Hepatocyte (in vitro differentiated cells): ENCODE results near the gene UQCRH. TPM values are rescaled to one million over a fixed set of nuclear protein-coding genes. Genes with fewer than 3 reads are reported as not detected.

Experiments
- DNase-seq: peaks from one replicate; pipeline ENCODE4 v3.0.0-alpha.2; 2016; ENCODE audit warnings: low spot score
- H2AFZ ChIP-seq: fragments of 200-600 bp; sonication (generic); 2 replicates; pipeline ENCODE4 v1.6.0; 2016; ENCODE audit warnings: antibody characterized with exemption, mild to moderate bottlenecking
- H3K27ac ChIP-seq: fragments of 200-600 bp; sonication (generic); 2 replicates; pipeline ENCODE4 v1.5.1; 2016; ENCODE audit warnings: mild to moderate bottlenecking
- H3K27me3 ChIP-seq: fragments of 200-600 bp; sonication (generic); 2 replicates; pipeline ENCODE4 v1.6.1; 2016
- H3K36me3 ChIP-seq: fragments of 200-600 bp; sonication (generic); replicated peaks from 2 replicates; pipeline ENCODE4 v1.5.1; 2016; ENCODE audit warnings: low read depth; ENCODE audit not compliant: insufficient read depth
- H3K4me1 ChIP-seq: fragments of 200-600 bp; sonication (generic); 2 replicates; pipeline ENCODE4 v1.5.1; 2016; ENCODE audit warnings: mild to moderate bottlenecking, moderate library complexity; ENCODE audit not compliant: insufficient read depth
- H3K4me2 ChIP-seq: fragments of 200-600 bp; sonication (generic); 2 replicates; pipeline ENCODE4 v1.6.0; 2016
- H3K4me3 ChIP-seq: fragments of 200-600 bp; sonication (generic); 2 replicates; pipeline ENCODE4 v1.5.1; 2016; ENCODE audit warnings: mild to moderate bottlenecking
- H3K79me2 ChIP-seq: fragments of 200-600 bp; sonication (generic); 2 replicates; pipeline ENCODE4 v1.6.0; 2017; ENCODE audit warnings: mild to moderate bottlenecking
- H3K9me2 ChIP-seq: fragments of 200-600 bp; sonication (generic); replicated peaks from 2 replicates; pipeline ENCODE4 v1.6.0; 2017; ENCODE audit warnings: mild to moderate bottlenecking; ENCODE audit not compliant: insufficient read depth
- H3K9me3 ChIP-seq: fragments of 200-600 bp; sonication (generic); 2 replicates; pipeline ENCODE4 v1.5.1; 2016; ENCODE audit warnings: low read depth, mild to moderate bottlenecking
- H4K20me1 ChIP-seq: fragments of 200-600 bp; sonication (generic); 2 replicates; pipeline ENCODE4 v1.6.0; 2016; ENCODE audit warnings: mild to moderate bottlenecking; ENCODE audit not compliant: insufficient read depth, poor library complexity, severe bottlenecking
- EZH2 ChIP-seq: fragments of 200-600 bp; sonication (generic); IDR thresholded peaks from 2 replicates; pipeline ENCODE4 v1.6.1; 2016; ENCODE audit warnings: antibody characterized with exemption, mild to moderate bottlenecking, borderline replicate concordance
- EZH2phosphoT487 ChIP-seq: fragments of 200-600 bp; sonication (generic); IDR thresholded peaks from one replicate; pipeline ENCODE4 v1.6.1; 2018; ENCODE audit warnings: antibody characterized with exemption, mild to moderate bottlenecking, low read depth, moderate library complexity; ENCODE audit not compliant: unreplicated experiment, severe bottlenecking
- WGBS: methylation state at CpG from one replicate; pipeline ENCODE4 v1.1.6; 2016; ENCODE audit warnings: low lambda C conversion rate; ENCODE audit errors: missing lambda C conversion rate; 5-methylcytosine and 5-hydroxymethylcytosine counted together
- polyA plus RNA-seq: library from polyadenylated mRNA; unstranded; fragments of >200 nt; fragmentation: Nextera tagmentation; extraction: Ambion mirVana; gene quantifications from 2 replicates; pipeline ENCODE4 v1.2.1, GENCODE V29; 2016
- total RNA-seq: library from RNA; depleted of rRNA; stranded (reverse); fragments of >200 nt; gene quantifications from 2 replicates; pipeline ENCODE4 v1.2.3, GENCODE V29; 2014
- TF ChIP-seq, protein P1 (sequence below): fragments of 200-600 bp; sonication (generic); IDR thresholded peaks from 2 replicates; pipeline ENCODE4 v1.5.1; 2016; ENCODE audit warnings: antibody characterized with exemption, mild to moderate bottlenecking; ENCODE audit not compliant: poor library complexity

The UQCRH gene
- total and polyA plus RNA-seq, 2 experiments from 2014 or later, result 269 to 429 TPM

DNA sequence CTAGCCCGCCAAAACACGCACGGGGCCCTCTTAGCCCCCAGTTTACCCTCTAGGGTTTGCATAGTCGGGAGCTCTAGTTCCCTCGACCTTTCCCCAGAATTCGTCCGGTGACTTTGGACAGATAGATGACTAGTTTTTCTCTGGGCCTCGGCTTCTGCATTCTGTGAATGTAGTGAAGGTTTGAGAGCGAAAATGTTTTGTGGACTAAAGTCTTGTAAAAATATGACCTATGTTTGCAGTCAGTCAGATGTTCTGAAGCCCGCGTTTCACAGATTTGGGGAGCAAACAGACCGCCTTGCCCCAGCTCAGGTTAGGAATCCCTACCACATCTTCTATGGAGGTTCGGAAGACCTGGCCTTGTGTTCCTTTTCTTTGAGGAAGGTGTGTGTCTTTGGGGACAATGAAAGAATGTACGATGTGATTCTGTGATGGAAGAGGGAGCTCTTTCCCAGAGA, 401 bp downstream of the UQCRH start:
- peaks cover 19% of the 10 kb centered on the region for H3K4me1 ChIP-seq
- DNase-seq, result no peak
- H3K9me3 ChIP-seq, result no peaks in the 10 kb centered on the region
- TF ChIP-seq EZH2phosphoT487, result no peak
- TF ChIP-seq, protein P1, sequence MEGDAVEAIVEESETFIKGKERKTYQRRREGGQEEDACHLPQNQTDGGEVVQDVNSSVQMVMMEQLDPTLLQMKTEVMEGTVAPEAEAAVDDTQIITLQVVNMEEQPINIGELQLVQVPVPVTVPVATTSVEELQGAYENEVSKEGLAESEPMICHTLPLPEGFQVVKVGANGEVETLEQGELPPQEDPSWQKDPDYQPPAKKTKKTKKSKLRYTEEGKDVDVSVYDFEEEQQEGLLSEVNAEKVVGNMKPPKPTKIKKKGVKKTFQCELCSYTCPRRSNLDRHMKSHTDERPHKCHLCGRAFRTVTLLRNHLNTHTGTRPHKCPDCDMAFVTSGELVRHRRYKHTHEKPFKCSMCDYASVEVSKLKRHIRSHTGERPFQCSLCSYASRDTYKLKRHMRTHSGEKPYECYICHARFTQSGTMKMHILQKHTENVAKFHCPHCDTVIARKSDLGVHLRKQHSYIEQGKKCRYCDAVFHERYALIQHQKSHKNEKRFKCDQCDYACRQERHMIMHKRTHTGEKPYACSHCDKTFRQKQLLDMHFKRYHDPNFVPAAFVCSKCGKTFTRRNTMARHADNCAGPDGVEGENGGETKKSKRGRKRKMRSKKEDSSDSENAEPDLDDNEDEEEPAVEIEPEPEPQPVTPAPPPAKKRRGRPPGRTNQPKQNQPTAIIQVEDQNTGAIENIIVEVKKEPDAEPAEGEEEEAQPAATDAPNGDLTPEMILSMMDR, result no peak
- H3K27me3 ChIP-seq, result no peaks in the 10 kb centered on the region
- WGBS, result 1% methylated on average over 14 of the region's 14 CpGs
- peaks cover 92% of the 10 kb centered on the region for H3K79me2 ChIP-seq
- no peaks in the 10 kb centered on the region for H3K36me3 ChIP-seq
- H3K4me3 ChIP-seq, result peak overlapping the region; percentile 56
- no peaks in the 10 kb centered on the region for H3K9me2 ChIP-seq
- H3K4me2 ChIP-seq, result peak overlapping the region; percentile 85
- peaks cover 52% of the 10 kb centered on the region for H4K20me1 ChIP-seq
- H3K27ac ChIP-seq, result peak overlapping the region; percentile 99
- peak overlapping the region; percentile 9 for H2AFZ ChIP-seq

DNA sequence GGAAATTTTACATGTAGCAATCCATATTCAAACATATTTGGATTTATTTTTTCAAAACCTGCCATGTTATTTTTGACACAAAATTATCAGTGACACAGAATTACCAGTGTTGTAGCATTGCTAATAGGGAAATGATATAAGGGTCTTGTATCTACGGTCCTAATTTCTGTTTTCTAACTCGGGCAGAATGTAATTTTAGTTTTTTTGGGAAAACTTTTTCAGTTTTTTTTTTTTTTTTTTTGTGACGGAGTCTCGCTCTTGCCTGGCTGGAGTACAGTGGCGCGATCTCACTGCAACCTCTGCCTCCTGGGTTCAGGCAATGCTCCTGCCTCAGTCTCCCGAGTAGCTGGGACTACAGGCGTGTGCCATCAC, 2.6 kb downstream of the UQCRH start:
- H3K27me3 ChIP-seq, result no peaks in the 10 kb centered on the region
- H3K36me3 ChIP-seq, result no peaks in the 10 kb centered on the region
- peaks cover 37% of the 10 kb centered on the region for H4K20me1 ChIP-seq
- no peak overlapping the region for H3K4me3 ChIP-seq
- no peaks in the 10 kb centered on the region for H3K9me2 ChIP-seq
- H3K4me2 ChIP-seq, result peak overlapping the region; percentile 85
- H3K9me3 ChIP-seq, result no peaks in the 10 kb centered on the region
- TF ChIP-seq EZH2 (no peak), EZH2phosphoT487 (no peak)
- TF ChIP-seq, protein P1, result no peak
- H3K79me2 ChIP-seq, result peaks cover 82% of the 10 kb centered on the region
- no peak overlapping the region for H3K27ac ChIP-seq
- DNase-seq, result no peak
- 93% methylated on average over 8 of the region's 8 CpGs for WGBS
- H2AFZ ChIP-seq, result no peak overlapping the region
- H3K4me1 ChIP-seq, result peaks cover 6% of the 10 kb centered on the region

DNA sequence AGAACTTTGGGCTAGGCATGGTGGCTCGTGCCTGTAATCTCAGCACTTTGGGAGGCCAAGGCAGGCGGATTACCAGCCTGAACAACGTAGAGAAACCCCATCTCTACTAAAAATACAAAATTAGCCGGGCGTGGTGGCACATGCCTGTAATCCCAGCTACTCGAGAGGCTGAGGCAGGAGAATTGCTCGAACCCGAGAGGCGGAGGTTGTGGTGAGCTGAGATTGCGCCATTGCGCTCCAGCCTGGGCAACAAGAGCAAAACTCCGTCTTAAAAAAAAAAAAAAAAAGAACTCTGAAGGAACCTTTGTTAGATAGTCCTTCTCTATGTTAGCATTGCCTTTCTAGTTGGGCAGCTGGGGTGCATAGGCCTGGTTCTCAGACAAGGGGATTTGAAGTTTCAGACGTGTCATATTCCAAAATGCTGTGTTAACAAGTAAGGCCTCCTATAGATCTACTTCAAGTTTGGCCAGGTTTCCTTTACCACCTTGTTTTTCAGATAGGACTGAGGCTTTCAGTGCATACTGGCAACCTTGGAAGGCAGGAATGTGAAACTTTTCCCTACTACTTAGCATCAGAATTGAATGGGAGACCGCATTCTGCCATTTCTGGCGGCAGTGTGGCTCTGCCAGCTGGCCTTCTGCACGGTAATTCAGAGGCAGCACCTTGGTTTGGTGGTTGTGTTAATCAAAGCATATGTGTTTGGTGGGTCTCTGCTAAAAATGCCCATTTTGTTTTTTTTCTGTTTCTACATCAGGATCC, 6.1 kb downstream of the UQCRH start:
- Histone ChIP-seq H2AFZ (no peak overlapping the region), H3K27ac (no peak overlapping the region), H3K9me3 (no peaks in the 10 kb centered on the region), H3K36me3 (no peaks in the 10 kb centered on the region), H4K20me1 (peaks cover 30% of the 10 kb centered on the region), H3K4me3 (no peak overlapping the region), H3K27me3 (no peaks in the 10 kb centered on the region), H3K4me2 (no peak overlapping the region), H3K79me2 (peaks cover 56% of the 10 kb centered on the region), H3K9me2 (no peaks in the 10 kb centered on the region), H3K4me1 (peaks cover 5% of the 10 kb centered on the region)
- no peak for DNase-seq
- TF ChIP-seq, protein P1, result no peak
- TF ChIP-seq EZH2 (no peak), EZH2phosphoT487 (no peak)
- WGBS, result 97% methylated on average over 16 of the region's 16 CpGs
